Activated T-cell treated with anti-CD3 and anti-CD28 coated beads, Interleukin-2, amount 50 U/mL, for 24 hours (primary cell): ENCODE results near the gene FAM204A.

Experiments
- DNase-seq: peaks from one replicate; pipeline ENCODE4 v3.0.0-alpha.2; 2020
- H3K27ac Mint-ChIP-seq: 2 replicates; pipeline ENCODE4 v1.8.0; 2020; ENCODE audit warnings: mild to moderate bottlenecking, mixed read lengths
- H3K27me3 Mint-ChIP-seq: 2 replicates; pipeline ENCODE4 v1.8.0; 2020; ENCODE audit warnings: mixed read lengths
- H3K36me3 Mint-ChIP-seq: 2 replicates; pipeline ENCODE4 v1.8.0; 2020; ENCODE audit warnings: low read depth, mixed read lengths
- H3K4me1 Mint-ChIP-seq: 2 replicates; pipeline ENCODE4 v1.8.0; 2020; ENCODE audit warnings: low read depth, mixed read lengths
- H3K4me3 Mint-ChIP-seq: 2 replicates; pipeline ENCODE4 v1.8.0; 2020; ENCODE audit warnings: mild to moderate bottlenecking, moderate library complexity, mixed read lengths
- H3K9me3 Mint-ChIP-seq: 2 replicates; pipeline ENCODE4 v1.8.0; 2020; ENCODE audit warnings: mixed read lengths

Gene FAM204A

GRCh38 chr10:118256825-118257570 is 85.1 kb downstream of the FAM204A start:
- Mint-ChIP-seq H3K27me3 (peaks cover 68% of the 10 kb centered on the region), H3K36me3 (no peaks in the 10 kb centered on the region), H3K4me3 (no peak overlapping the region), H3K4me1 (no peaks in the 10 kb centered on the region), H3K27ac (no peak overlapping the region), H3K9me3 (no peaks in the 10 kb centered on the region)
- no peak for DNase-seq

DNA sequence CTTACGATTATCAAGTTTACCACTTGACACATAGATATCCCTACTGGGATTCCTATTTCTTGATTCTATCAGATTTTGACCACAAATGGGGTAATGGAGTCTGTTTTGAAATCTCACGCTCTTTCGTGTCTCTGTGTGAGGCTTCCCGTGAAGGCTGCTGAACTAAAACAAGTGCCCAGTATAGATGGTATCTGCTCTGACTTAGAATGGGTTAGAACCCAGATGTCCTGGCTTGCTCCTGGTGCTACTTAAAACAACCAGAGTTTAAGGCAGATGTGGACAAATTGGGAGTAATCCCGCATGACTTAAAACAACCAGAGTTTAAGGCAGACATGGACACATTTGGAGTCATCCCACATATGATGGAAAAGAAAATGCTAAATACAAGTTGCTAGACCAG is 85.9 kb downstream of the FAM204A start:
- H3K9me3 Mint-ChIP-seq = no peaks in the 10 kb centered on the region
- H3K27ac Mint-ChIP-seq = no peak overlapping the region
- H3K4me3 Mint-ChIP-seq = no peak overlapping the region
- DNase-seq = no peak
- H3K4me1 Mint-ChIP-seq = no peaks in the 10 kb centered on the region
- H3K27me3 Mint-ChIP-seq = peaks cover 69% of the 10 kb centered on the region
- H3K36me3 Mint-ChIP-seq = no peaks in the 10 kb centered on the region

DNA sequence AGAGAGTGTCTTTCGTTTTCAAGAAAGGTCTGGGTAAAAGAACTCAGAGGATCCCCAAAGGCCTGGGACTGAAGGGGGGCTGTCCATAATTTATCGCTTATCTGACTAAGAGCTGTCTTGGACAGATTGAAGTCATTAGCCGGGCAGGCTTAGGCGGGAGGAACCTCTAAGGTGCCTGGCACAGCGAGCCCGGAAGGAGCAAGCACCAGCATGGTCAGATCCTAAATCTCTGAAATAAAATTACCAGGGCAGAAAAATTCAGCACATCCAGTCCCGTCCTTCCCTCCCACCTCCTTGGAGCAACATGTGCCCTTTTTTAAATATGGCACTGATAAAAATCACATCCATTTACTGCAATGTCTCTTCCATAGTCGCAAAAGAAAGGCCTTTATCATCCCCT is 86.8 kb downstream of the FAM204A start:
- peaks cover 69% of the 10 kb centered on the region for H3K27me3 Mint-ChIP-seq
- H3K27ac Mint-ChIP-seq = no peak overlapping the region
- no peaks in the 10 kb centered on the region for H3K4me1 Mint-ChIP-seq
- no peaks in the 10 kb centered on the region for H3K36me3 Mint-ChIP-seq
- DNase-seq = no peak
- H3K4me3 Mint-ChIP-seq = no peak overlapping the region
- H3K9me3 Mint-ChIP-seq = no peaks in the 10 kb centered on the region

DNA sequence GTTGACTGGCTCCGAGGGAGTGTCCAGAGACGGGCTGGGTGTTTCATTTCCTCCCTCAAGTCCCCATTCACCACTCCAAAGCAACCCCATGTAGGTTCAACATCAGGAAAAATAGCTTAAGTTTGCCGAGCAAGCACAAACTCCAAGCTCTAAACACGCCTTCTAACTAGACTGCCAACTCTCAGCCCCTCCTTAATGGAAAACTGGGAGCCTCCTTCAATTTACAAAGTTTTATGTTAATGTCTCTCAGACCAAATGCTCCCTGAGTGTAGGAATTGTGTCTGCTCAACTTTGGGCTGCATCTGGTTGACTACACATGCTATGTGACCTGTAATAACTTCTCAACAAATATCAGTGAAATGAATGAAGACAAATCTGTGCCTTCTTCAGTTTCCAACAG is 87.5 kb downstream of the FAM204A start:
- no peaks in the 10 kb centered on the region for H3K36me3 Mint-ChIP-seq
- no peak for DNase-seq
- no peak overlapping the region for H3K4me3 Mint-ChIP-seq
- no peaks in the 10 kb centered on the region for H3K4me1 Mint-ChIP-seq
- H3K9me3 Mint-ChIP-seq = no peaks in the 10 kb centered on the region
- peaks cover 68% of the 10 kb centered on the region for H3K27me3 Mint-ChIP-seq
- no peak overlapping the region for H3K27ac Mint-ChIP-seq

- no peak for DNase-seq
- peaks cover 67% of the 10 kb centered on the region for H3K27me3 Mint-ChIP-seq
- H3K27ac Mint-ChIP-seq = no peak overlapping the region
- H3K9me3 Mint-ChIP-seq = no peaks in the 10 kb centered on the region
- no peaks in the 10 kb centered on the region for H3K36me3 Mint-ChIP-seq
- no peak overlapping the region for H3K4me3 Mint-ChIP-seq
- H3K4me1 Mint-ChIP-seq = no peaks in the 10 kb centered on the region
Observed at GRCh38 chr10:118253397-118253796, 88.7 kb downstream of the FAM204A start.

DNA sequence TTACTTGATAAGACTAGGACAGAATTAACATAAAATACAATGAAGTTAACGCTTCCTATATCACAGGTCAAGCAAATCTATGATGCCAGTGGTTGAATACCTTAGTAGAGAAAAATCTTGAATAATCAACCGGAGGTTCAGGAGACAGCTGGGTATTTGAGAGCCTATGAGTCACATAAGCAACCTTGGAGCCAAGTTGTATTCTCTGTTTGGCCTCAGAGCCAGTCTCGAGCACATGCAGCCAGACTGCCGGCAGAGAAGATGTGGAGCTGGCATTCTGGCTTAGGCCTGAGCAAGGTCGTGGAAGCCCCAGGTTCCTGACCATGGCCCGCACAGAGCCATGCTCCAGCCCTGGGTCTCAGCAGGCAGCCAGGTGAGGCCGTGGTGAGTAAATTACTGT is 90.3 kb downstream of the FAM204A start:
- no peaks in the 10 kb centered on the region for H3K36me3 Mint-ChIP-seq
- DNase-seq = no peak
- no peaks in the 10 kb centered on the region for H3K4me1 Mint-ChIP-seq
- H3K27me3 Mint-ChIP-seq = peaks cover 66% of the 10 kb centered on the region
- no peak overlapping the region for H3K4me3 Mint-ChIP-seq
- H3K27ac Mint-ChIP-seq = no peak overlapping the region
- H3K9me3 Mint-ChIP-seq = no peaks in the 10 kb centered on the region

- Mint-ChIP-seq H3K4me3 (no peak overlapping the region), H3K36me3 (no peaks in the 10 kb centered on the region), H3K27ac (no peak overlapping the region), H3K4me1 (no peaks in the 10 kb centered on the region), H3K9me3 (no peaks in the 10 kb centered on the region), H3K27me3 (peaks cover 75% of the 10 kb centered on the region)
- no peak for DNase-seq
Observed at GRCh38 chr10:118249714-118250113, 92.4 kb downstream of the FAM204A start.
